ENCODE measurements around the gene TFF2.

DNA sequence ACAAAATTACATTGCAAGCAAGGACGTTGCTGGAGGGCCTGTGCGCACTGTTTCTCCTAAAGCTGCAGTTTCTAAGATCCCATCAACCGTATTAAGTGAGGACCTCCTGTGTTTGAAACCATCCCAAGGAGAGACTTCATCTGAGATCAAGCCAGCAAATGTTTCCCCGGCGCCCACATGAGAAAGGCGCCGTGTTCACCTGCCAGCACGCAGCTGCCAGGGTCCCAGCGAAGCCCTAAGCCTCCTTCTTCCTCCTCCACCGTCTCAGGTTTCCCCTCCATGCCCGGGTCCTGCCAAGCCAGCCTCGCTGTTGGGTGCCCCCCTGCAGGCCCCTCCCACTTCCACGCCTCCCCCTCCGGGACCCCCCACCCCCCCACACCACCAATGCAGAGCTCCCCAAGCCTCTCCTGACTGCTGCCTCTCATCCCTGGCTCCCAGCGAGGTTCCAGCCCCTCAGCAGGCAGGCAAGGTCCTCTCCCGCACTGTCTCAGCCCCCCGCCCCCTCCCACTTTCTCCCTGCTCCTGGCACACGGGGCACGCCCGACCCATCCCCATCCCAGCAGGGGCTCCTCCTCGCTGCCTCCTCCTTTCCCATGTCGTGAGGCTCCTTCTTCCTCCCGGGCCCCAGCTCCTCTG lies 24.2 kb upstream of the TFF2 start:
- TF ChIP-seq, protein P1, sequence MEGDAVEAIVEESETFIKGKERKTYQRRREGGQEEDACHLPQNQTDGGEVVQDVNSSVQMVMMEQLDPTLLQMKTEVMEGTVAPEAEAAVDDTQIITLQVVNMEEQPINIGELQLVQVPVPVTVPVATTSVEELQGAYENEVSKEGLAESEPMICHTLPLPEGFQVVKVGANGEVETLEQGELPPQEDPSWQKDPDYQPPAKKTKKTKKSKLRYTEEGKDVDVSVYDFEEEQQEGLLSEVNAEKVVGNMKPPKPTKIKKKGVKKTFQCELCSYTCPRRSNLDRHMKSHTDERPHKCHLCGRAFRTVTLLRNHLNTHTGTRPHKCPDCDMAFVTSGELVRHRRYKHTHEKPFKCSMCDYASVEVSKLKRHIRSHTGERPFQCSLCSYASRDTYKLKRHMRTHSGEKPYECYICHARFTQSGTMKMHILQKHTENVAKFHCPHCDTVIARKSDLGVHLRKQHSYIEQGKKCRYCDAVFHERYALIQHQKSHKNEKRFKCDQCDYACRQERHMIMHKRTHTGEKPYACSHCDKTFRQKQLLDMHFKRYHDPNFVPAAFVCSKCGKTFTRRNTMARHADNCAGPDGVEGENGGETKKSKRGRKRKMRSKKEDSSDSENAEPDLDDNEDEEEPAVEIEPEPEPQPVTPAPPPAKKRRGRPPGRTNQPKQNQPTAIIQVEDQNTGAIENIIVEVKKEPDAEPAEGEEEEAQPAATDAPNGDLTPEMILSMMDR (conservative IDR thresholded peaks at IDR 0.05; ENCODE audit: low read depth, low read length): no peak
- no peak for TF ChIP-seq POLR2A (IDR thresholded peaks at IDR 0.05; ENCODE audit: low read depth, low read length)
- no peak for TF ChIP-seq RFX5 (IDR thresholded peaks at IDR 0.05; ENCODE audit: low read depth, low read length)
- TF ChIP-seq, protein P2, sequence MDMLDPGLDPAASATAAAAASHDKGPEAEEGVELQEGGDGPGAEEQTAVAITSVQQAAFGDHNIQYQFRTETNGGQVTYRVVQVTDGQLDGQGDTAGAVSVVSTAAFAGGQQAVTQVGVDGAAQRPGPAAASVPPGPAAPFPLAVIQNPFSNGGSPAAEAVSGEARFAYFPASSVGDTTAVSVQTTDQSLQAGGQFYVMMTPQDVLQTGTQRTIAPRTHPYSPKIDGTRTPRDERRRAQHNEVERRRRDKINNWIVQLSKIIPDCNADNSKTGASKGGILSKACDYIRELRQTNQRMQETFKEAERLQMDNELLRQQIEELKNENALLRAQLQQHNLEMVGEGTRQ (IDR thresholded peaks at IDR 0.05; ENCODE audit: low read depth, low read length): no peak
- TF ChIP-seq CHD1 (IDR thresholded peaks at IDR 0.05; ENCODE audit: low read depth, low read length): no peak
- TF ChIP-seq RAD21 (IDR thresholded peaks at IDR 0.05; ENCODE audit: low read length): no peak
- TF ChIP-seq FOS (IDR thresholded peaks at IDR 0.05; ENCODE audit: low read depth, low read length): no peak
- TF ChIP-seq SMC3 (IDR thresholded peaks at IDR 0.05; ENCODE audit: low read depth, low read length): no peak
- no peak for TF ChIP-seq MXI1 (IDR thresholded peaks at IDR 0.05; ENCODE audit: borderline replicate concordance, low read depth, low read length)
- no peak for TF ChIP-seq MAFK (IDR thresholded peaks at IDR 0.05; ENCODE audit: low read depth, low read length)
